Peyer's patch (tissue), 4 donors: ENCODE measurements around the gene ZNF135. TPM values are rescaled to one million over a fixed set of nuclear protein-coding genes. Genes with fewer than 3 reads are reported as not detected.

ENCODE experiments used
- DNase-seq, 3 donors: peaks; one replicate each; pipeline ENCODE4 v3.0.0-alpha.2; 2017 to 2019
- H3K27ac ChIP-seq, 4 donors: fragments of 200-600 bp; sonication (generic); one replicate each; pipeline ENCODE4 v1.5.1; 2016 to 2019
- H3K27me3 ChIP-seq, 2 donors: fragments of 200-600 bp; sonication (generic); one replicate each; pipeline ENCODE4 v1.5.1; 2019
- H3K36me3 ChIP-seq, 3 donors: fragments of 200-600 bp; sonication (generic); one replicate each; pipeline ENCODE4 v1.5.1; 2016 to 2019
- H3K4me1 ChIP-seq, 4 donors: fragments of 200-600 bp; sonication (generic); one replicate each; pipeline ENCODE4 v1.5.1; 2016 to 2019
- H3K4me3 ChIP-seq, 4 donors: fragments of 200-600 bp; sonication (generic); 1 replicate in 3 of 4; 2 replicates in 1 of 4; pipeline ENCODE4 v1.5.1; 2016 to 2019; ENCODE audit warnings: mild to moderate bottlenecking in 1 of 4
- H3K9me3 ChIP-seq, 4 donors: fragments of 200-600 bp; sonication (generic); one replicate each; pipeline ENCODE4 v1.5.1; 2016 to 2019; ENCODE audit warnings: mild to moderate bottlenecking in 1 of 4
- POLR2A ChIP-seq, 2 donors: fragments of 450-650 bp; IDR thresholded peaks; one replicate each; pipeline ENCODE4 v1.5.1; 2017; ENCODE audit warnings: antibody characterized with exemption in 2 of 2, mild to moderate bottlenecking in 2 of 2, moderate library complexity in 2 of 2
- total RNA-seq, 4 donors: library from RNA; depleted of rRNA; stranded (reverse); fragments of >200 nt; gene quantifications; one replicate each; pipeline ENCODE4 v1.1.0, GENCODE V29; 2016
- TF ChIP-seq, protein P1 (sequence below), 6 experiments: fragments of 450-650 bp in 4 of 6; fragments of 200-600 bp in 2 of 6; sonication (generic) in 1 of 6; IDR thresholded peaks; one replicate each; pipeline ENCODE4 v1.5.1; 2017 to 2019; ENCODE audit warnings: antibody characterized with exemption in 6 of 6, mild to moderate bottlenecking in 3 of 6, moderate library complexity in 1 of 6

Gene ZNF135
- total RNA-seq, 4 donors from 2014 or later, result 1.2 to 6.6 (median 4.0) TPM

DNA sequence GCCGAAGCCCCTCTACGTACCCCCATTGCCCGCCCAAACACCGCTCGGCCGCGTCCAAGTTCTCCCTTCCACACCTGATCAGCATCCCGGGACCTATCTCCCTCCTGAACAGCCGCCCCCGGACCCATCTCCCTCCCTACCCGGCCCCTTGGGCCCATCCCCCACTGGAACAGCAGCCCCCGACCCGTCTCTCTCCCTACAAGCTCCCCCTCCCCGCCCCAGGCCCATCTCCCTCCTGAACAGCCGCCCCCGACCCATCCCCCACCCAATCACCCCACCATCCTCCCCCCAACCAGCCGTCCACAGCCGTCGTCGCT lies 24.6 kb upstream of the ZNF135 start:
- Histone ChIP-seq H3K9me3 (peaks cover 0 to 26% (median 12%) of the 10 kb centered on the region in 4 donors), H3K27ac (peak overlapping the region in 1 of 4 donors; percentile 48), H3K27me3 (no peaks in the 10 kb centered on the region), H3K36me3 (no peaks in the 10 kb centered on the region), H3K4me1 (no peaks in the 10 kb centered on the region), H3K4me3 (peak overlapping the region in 2 of 4 donors; percentile 47 to 48)
- TF ChIP-seq, protein P1, sequence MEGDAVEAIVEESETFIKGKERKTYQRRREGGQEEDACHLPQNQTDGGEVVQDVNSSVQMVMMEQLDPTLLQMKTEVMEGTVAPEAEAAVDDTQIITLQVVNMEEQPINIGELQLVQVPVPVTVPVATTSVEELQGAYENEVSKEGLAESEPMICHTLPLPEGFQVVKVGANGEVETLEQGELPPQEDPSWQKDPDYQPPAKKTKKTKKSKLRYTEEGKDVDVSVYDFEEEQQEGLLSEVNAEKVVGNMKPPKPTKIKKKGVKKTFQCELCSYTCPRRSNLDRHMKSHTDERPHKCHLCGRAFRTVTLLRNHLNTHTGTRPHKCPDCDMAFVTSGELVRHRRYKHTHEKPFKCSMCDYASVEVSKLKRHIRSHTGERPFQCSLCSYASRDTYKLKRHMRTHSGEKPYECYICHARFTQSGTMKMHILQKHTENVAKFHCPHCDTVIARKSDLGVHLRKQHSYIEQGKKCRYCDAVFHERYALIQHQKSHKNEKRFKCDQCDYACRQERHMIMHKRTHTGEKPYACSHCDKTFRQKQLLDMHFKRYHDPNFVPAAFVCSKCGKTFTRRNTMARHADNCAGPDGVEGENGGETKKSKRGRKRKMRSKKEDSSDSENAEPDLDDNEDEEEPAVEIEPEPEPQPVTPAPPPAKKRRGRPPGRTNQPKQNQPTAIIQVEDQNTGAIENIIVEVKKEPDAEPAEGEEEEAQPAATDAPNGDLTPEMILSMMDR (IDR thresholded peaks at IDR 0.05), result no peak
- TF ChIP-seq POLR2A (IDR thresholded peaks at IDR 0.05), result no peak
- DNase-seq, result no peak

DNA sequence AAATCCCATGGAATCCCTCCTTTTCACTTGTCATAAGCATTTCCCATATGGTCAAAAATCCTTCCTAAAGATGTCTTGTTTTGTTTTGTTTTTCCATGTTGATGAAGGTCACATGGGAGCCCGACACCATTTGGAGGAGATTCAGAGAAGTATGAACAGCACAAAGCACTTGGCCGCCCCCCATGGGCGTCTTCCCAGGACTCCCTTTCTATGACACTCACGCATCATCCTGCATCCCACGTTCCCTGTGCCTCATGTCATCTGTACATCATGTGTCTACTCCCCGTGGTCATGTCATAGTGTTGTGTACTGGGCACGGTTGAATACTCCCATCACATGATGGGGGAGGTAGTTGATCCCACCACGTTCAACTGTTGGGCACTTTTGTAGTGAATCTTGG lies 23.2 kb upstream of the ZNF135 start:
- TF ChIP-seq, protein P1 (IDR thresholded peaks at IDR 0.05), result no peak
- no peak for TF ChIP-seq POLR2A (IDR thresholded peaks at IDR 0.05)
- Histone ChIP-seq H3K4me3 (no peak overlapping the region), H3K4me1 (no peaks in the 10 kb centered on the region), H3K27me3 (no peaks in the 10 kb centered on the region), H3K27ac (no peak overlapping the region), H3K36me3 (no peaks in the 10 kb centered on the region), H3K9me3 (peaks cover 0 to 30% (median 10%) of the 10 kb centered on the region in 4 donors)
- no peak for DNase-seq

DNA sequence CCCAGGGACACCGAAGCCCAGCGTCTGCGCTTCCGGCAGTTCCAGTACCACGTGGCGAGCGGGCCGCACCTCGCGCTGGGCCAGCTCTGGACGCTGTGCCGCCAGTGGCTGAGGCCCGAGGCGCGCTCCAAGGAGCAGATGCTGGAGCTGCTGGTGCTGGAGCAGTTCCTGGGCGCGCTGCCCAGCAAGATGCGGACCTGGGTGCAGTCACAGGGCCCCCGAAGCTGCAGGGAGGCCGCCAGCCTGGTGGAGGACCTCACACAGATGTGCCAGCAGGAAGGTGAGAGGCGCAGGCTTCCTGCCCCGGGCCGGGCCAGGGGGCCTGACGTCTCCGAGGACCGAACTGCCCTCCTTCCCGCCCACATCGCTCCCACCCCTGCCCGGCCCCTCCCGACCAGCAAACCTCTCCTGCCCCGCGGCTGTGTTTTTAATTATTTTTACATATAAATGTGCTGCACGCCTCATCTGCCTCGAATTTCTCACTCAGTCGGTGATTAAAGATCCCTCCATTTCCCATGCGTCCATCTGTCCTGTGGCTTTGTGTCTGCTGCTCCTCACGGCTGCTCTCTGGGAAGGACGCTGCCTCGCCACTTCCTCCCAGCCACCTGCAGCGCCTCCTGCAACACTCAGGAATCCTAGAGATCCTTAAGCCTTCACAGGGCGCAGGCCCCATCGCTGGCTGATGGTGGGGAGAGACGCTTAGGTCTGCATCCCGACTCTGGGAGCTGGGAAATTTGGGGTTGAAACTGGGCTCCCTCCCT lies 21.0 kb upstream of the ZNF135 start:
- H3K4me1 ChIP-seq, result no peaks in the 10 kb centered on the region
- H3K9me3 ChIP-seq, result peaks cover 0 to 41% (median 14%) of the 10 kb centered on the region in 4 donors
- DNase-seq, result no peak
- H3K4me3 ChIP-seq, result no peak overlapping the region
- H3K27ac ChIP-seq, result no peak overlapping the region
- TF ChIP-seq POLR2A (IDR thresholded peaks at IDR 0.05), result no peak
- TF ChIP-seq, protein P1 (IDR thresholded peaks at IDR 0.05), result no peak
- H3K36me3 ChIP-seq, result no peaks in the 10 kb centered on the region
- no peaks in the 10 kb centered on the region for H3K27me3 ChIP-seq

DNA sequence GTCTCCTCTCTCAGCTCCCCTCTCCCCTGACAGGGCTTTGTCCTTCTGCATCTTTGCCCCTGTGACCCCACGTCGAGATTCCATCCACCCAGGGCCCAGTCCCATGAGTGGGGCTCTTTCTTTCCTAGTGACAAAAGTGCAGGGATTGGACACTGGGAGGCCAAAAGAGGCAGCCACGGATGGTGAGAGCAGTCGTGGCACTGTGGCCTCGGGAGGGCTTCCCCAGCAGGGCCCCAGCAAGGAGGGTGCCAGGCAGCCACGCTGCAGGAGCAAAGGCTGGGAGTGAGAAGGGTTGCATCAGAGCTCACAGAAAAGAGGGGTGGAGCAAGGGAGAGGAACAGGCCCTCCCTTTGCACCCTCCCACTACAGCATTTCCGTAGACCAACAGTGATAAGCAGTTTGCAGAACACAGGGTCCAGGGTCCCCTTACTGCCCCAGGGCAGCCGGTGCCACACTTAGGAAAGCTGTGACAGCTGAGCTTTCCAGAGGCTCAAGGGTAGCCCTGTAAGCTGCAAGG lies 20.3 kb upstream of the ZNF135 start:
- TF ChIP-seq, protein P1 (IDR thresholded peaks at IDR 0.05), result no peak
- no peak for TF ChIP-seq POLR2A (IDR thresholded peaks at IDR 0.05)

DNA sequence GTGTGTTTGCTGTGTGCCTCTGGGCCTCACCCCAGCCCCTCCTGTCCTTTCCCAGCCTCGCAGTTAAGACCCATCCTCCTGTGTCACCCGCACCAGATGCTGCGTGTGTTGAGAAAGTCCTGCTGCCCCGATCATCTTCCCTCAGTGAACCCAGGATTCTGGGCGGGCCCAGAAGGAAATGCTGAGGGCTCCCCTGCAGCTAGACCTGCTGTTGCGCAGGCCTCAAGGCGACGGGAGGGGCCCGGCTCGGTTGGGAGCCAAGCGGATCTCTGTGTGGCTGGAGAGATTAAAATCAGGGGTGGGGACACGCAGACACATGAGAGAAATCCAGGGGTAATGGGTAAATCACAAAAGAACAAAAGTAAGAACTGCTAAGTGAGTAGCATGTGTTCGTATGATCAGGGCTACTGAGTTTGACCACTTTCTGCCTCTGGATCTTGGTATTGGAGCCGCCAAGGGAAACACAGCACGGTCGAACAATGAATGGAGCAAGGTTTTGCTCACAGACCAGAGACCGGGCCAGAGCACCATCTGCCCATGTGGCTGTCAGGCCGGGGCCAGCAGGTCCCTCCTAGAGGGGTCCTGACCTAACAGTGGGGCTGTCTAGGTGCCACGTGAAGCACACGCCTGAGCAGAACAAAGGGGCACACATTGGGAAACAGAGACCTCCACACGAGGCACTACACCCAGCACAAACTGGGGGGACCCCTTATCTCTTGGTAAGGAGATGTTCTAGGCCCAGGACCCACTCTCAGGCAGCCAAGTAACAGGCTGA lies 18.1 kb upstream of the ZNF135 start:
- Histone ChIP-seq H3K27ac (no peak overlapping the region), H3K4me1 (no peaks in the 10 kb centered on the region), H3K9me3 (peaks cover 0 to 49% (median 17%) of the 10 kb centered on the region in 4 donors), H3K36me3 (no peaks in the 10 kb centered on the region), H3K27me3 (no peaks in the 10 kb centered on the region), H3K4me3 (no peak overlapping the region)
- DNase-seq, result no peak
- TF ChIP-seq POLR2A (IDR thresholded peaks at IDR 0.05), result no peak
- TF ChIP-seq, protein P1 (IDR thresholded peaks at IDR 0.05), result no peak

More for the DNA sequence above, 20.3 kb upstream of the ZNF135 start:
- Histone ChIP-seq H3K4me3 (no peak overlapping the region), H3K9me3 (peaks cover 0 to 41% (median 12%) of the 10 kb centered on the region in 4 donors), H3K36me3 (no peaks in the 10 kb centered on the region), H3K27ac (no peak overlapping the region), H3K4me1 (no peaks in the 10 kb centered on the region), H3K27me3 (no peaks in the 10 kb centered on the region)
- no peak for DNase-seq
